SU-DHL-6 (cell line): ENCODE results near the gene MEDAG.

ENCODE experiments used
- EZH2phosphoT487 ChIP-seq: fragments of 200-600 bp; sonication (generic), shearing (Covaris generic); conservative IDR thresholded peaks from 2 replicates; pipeline ENCODE4 v1.6.1; 2018; ENCODE audit warnings: mild to moderate bottlenecking, antibody characterized with exemption, low read length, moderate library complexity, mixed read lengths
- TF ChIP-seq, protein P1 (sequence below): fragments of 200-600 bp; sonication (generic); IDR thresholded peaks from one replicate; pipeline ENCODE4 v1.5.1; 2017; ENCODE audit warnings: antibody characterized with exemption, mild to moderate bottlenecking, low read length, moderate library complexity; ENCODE audit not compliant: insufficient read depth, poor library complexity, severe bottlenecking

DNA sequence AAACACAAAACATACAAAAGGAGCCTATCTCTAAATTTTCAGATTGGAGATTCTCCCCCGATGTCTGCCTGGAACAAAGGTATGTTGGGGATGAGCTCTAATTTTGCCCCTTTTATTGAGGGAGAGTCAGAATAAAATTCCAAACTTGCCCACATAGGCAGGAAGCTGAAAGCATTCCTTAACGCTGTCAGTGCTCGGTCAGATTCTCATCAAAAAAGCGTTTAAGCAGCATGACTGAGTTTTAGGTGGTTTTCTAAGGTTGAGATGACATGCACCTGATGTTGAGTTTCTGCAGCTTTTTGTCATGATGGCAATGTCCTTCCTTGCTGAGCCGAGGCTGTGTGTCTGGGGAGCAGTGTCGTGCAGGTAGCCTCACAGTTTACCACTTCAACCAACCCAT, 48.4 kb upstream of the MEDAG start:
- TF ChIP-seq, protein P1, sequence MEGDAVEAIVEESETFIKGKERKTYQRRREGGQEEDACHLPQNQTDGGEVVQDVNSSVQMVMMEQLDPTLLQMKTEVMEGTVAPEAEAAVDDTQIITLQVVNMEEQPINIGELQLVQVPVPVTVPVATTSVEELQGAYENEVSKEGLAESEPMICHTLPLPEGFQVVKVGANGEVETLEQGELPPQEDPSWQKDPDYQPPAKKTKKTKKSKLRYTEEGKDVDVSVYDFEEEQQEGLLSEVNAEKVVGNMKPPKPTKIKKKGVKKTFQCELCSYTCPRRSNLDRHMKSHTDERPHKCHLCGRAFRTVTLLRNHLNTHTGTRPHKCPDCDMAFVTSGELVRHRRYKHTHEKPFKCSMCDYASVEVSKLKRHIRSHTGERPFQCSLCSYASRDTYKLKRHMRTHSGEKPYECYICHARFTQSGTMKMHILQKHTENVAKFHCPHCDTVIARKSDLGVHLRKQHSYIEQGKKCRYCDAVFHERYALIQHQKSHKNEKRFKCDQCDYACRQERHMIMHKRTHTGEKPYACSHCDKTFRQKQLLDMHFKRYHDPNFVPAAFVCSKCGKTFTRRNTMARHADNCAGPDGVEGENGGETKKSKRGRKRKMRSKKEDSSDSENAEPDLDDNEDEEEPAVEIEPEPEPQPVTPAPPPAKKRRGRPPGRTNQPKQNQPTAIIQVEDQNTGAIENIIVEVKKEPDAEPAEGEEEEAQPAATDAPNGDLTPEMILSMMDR = no peak
- TF ChIP-seq EZH2phosphoT487 = no peak
